SW 1271 (cell line): ENCODE data around the gene IFT25.

Experiments used
- DNase-seq, 2 experiments: peaks; one replicate each; lab custom pipeline; 2025; lab: John Stamatoyannopoulos, UW

The IFT25 gene

DNA sequence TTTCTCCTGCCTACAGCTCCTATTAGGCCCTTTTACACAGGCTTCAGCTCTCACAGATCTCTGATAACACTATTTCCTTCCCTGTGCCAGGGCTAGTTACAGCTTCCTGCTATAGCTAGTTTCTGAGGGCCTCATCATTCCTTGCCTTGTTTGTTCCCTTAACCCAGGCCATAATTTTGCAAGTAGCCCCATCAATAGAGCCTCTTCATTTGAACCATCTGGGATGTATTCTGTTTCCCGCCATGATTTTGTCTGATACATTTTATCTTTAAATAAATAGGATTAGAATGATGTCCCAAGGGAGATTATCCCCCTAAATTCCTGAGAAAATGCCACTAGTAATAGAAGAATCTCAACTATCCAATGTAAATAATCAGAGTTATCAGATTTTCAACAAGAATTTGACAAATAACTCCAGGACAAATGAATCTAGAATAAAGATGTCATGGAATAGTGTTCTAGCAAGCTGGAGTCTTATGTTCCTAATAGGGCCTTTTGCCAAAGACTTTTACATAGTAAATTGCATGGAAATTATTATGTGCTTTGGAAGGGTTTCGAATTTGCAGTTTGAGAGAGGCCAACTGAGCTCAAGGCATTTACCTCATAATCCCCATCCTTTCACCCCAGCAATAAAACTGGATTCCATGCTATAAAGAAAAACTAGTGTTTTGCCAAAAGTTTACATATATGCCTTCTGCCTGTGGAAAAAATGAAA is 16.1 kb downstream of the IFT25 start:
- DNase-seq = no peak

DNA sequence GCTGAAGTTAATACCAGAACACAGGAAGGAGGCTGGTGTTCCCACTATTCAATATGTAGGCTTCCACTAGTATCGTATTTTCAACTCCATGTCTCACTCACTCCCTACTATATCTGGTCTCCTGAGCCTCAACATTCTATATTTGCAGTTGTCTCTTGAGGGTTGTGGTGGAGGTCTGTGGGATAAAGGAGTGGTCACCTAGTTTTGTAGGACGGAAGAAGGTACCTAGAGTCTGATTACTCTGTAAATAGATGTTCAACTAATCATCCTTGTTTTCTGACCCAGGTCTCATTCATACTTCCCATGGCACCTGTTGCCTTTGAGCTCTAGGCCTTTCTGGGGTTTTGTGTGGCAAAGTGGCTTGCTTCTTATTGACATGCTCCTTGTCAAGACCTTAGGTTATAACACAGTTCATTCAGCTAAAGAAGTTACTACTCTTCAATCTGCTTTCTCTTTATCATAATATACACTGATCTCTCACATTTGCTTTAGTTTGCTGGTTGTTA is 18.1 kb downstream of the IFT25 start:
- no peak for DNase-seq

DNA sequence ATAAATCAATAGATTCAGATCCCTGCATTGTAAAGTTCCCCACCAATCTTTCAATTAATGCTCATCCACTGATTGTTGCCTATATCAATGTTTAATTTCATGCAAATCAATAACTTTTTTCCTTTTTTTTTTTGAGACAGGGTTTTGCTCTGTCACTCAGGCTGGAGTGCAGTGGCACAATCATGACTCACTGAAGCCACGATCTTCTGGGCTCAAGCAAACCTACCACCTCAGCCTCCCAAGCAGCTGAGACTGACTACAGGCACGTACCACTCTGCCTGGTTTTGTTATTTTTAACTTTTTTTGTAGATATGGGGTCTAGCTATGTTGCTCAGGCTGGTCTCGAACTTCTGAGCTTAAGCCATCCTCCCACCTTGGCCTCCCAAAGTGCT is 25.8 kb downstream of the IFT25 start:
- DNase-seq = no peak

DNA sequence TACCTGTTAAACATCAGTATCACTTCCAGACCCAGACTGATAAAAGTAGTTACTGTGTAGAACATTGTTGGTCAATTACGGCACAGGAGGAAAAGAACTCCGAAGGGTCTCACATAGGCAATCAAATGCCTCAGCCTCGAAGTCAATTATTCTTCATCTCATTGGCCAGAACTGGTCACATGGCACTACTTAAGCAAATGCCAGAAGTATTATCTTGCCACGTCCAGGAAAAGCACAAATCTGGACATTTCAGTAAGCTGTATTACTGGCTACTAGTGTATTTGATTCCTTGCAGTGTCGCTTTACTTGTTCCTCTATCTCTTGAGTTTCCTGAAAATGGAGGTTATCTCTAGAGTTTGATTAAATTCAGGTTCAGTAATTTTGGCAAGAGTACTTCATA is 27.2 kb downstream of the IFT25 start:
- no peak for DNase-seq

DNA sequence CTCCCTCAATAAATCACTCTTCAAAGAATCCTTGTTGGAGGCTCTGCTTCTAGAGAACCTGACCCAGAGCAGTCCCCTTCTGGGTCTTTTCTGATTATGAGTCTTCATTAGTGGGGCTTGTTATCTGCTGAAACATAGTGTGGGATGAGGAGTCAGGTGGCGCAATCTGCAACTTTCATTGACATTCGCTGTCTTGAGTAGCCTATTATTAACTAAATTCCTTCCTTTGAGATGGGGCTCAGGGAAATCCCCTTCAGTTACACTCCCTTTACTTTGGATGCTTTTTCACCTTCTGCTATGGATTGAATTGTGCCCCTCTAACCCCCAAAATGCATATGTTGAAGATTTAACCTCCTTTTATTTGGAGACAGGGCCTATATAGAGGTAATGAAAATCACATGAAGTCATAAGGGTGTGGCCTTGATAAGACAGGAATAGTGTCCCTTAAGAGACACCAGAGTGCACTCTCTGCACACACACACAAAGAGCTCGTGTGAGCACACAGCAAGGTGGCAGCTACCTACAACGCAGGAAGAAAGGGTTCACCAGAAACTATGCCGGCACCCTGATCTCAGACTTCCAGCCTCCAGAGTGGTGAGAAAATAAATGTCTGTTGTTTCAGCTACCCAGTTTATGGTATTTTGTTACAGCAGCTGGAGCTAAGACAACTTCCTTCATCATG is 32.0 kb downstream of the IFT25 start:
- no peak for DNase-seq

DNA sequence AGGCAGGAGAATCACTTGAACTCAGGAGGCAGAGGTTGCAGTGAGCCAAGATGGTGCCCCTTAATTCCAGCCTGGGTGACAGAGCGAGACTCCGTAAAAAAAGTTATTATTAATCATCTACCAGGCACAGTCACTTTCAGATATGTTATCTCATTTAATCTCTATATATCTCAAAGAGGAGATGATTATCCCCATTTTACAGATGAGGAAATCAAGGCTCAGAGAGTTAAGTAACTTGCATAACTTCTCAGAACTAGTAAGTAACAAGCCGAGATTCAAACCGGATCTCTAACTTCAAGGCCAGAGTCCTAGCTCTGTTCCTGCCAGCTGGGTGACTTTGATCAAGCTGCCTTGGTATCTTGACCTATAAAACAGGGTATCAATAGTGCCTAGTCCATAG is 34.1 kb downstream of the IFT25 start:
- DNase-seq = no peak

DNA sequence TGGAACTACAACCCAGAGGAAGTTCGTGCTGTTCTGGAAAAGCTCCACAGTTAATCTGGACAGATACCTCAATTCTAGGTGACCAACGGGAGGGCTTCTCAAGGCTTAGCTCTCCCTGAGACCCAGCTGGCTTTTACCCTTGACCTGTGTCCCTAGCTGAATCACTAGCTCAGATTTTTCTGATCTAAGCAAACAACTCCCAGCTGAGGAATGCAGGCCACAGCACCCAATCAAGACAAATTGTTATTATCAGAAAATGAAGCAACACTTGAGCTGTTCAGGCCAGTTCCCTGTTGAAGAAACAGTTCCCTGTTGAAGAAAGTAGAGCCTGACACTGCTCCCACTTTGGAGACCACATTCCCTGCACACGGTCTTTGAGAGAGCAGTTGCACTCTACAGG is 35.6 kb downstream of the IFT25 start:
- no peak for DNase-seq

DNA sequence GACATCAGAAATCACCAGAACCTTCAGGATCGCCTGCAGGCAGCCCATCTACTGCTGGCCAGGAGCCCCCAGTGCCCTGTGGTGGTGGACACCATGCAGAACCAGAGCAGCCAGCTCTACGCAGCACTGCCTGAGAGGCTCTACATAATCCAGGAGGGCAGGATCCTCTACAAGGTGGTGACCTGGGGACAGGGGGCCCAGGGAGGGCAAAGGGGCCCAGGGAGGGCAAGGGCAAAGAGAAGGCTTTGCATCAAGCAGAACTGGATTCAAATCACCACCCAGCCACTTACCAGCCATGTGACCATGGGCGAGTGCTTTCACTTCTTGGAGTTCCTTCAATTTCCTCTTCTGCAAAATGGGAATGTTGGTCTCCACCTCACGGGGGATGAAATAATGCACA is 39.4 kb downstream of the IFT25 start:
- DNase-seq = no peak

DNA sequence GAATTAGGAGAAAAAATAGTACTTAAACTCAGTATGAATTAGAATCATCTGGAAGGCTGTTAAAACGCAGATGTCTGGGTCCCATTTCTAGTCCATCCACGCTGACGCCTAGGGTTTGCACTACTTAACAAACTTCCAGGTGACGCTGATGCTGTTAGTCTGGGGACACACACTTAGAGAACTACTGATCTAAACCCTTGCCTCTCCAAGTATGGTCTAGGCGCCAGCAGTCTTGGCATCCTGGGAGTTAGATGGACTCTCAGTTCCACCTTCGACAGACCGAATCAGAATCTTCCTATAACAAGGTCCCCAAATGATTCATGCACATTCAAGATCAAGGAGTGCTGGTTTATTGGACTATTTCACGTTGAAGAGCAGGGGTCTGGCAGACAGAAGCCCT is 40.0 kb downstream of the IFT25 start:
- DNase-seq = no peak

DNA sequence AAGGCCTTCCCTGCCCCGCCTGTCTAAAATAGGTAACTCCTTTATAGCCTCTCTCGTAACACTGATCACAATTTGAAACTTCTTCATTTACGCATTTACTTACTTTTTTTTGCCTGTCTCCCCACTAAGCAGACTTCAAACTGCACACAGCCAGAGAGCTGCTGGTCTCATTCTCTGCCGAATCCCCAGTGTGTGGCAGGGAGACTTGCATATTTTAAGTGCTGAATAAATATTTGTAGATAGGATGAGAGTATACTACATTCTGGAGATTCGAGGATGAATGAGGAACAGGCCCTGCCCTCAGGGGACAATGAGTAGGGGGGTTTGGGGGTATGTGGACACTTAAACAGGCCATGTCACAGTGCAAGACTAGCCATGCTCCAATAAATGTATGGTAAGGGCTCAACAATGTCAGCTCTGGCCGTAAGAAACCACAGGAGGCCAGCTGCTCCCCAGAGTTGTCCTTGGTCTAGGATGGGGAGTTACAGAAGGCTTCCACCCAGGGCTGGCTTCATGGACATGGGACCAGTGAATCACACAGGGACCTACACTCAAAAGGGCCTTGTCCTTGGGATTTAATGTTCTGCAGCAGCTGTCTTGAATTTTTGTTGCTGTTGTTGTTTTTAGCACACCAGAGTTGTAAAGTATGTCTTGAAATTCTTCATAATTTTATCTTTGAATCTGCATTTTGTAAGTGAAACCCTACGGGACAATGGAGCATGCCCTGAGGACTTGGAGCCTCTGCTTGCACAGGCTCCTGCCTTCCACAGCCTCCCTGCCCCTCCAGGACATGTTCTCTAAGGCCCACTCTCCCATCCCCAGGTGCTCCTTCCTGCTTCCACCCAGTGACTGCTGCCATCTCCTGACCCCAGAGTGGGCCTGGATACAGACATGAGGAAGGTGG is 43.0 kb downstream of the IFT25 start:
- no peak for DNase-seq

DNA sequence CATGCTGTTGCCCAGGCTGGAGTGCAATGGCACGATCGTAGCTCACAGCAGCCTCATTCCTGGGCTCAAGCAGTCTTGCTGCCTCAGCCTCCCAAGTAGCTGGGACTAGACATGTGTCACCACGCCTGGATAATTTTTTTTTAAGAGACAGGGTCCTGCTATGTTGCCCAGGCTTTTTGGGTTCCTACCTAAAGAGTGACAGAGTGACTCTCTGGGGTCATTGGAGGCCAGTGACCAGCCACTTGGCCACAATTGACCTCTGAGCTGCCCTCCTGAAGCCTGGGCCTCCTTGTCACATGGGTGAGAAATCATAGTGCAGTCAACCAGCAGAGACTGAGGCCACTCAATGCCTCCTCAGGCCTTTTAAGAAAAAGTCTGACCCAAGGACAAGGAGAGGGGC is 45.8 kb downstream of the IFT25 start:
- no peak for DNase-seq

DNA sequence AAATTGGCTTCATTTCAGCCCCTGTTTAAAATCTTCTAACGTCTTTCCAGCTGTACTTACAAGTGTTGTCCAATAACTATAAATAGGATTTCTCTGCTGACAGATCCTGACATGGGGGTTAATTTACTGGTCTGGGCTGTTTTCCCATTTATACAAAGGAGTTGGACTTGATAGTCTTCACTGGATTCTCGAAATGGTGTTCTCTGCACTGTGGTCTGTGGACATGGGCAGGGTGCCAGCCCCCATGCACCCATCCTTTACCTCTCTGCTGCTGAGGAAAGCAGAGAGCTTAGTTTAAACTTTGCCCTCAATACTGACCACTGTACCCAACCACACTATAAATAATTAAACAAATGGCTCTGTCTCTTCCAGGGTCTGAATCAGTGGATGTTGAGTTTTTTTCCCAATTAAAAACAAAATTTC is 46.3 kb downstream of the IFT25 start:
- DNase-seq = no peak

DNA sequence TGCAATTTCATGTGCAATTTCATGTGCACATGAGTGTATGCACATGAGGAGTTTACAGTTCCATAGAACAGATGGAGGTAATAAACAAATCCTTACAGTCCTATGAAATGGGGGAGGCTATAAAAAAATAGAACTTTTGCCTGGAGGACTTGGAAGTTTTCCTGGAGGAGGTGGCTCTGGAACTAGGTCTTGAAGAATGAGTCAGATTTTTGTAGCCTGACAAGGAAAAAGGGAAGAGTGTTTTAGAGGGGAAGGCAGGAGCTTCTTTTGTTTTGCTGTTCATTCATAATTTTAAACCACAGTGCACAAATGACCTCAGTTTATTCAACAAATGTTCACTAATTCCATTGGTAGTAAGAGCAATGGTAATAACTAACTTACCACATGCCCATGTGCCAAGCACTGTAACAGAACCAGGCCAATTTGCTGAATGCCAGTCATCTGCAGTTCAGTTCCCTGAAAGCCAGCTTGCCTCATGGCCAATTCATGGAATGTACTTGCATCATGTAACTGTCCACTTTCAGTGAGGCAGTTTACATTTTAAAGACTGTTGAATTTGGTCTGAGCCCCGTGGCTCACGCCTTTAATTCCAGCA is 48.8 kb downstream of the IFT25 start:
- DNase-seq = no peak

DNA sequence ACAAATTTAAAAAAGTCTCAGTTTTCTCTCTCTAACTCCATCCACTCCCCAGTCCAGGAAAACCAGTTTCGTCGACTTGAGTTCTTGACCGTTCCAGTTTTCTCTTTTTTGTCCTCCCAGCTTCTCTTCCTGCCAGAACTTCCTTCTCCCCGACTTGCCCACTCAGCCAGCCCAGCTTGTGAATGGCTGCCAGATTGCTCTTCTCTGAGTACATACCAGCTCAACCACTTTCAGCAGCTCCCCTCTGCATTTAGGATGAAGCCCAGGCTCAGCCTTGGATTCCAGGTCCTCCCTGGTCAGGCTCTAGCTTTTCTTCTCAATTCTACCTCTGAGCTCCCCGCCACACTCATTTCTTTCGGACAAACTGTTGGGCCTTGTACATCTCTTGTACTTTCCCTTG is 50.1 kb downstream of the IFT25 start:
- DNase-seq = no peak

DNA sequence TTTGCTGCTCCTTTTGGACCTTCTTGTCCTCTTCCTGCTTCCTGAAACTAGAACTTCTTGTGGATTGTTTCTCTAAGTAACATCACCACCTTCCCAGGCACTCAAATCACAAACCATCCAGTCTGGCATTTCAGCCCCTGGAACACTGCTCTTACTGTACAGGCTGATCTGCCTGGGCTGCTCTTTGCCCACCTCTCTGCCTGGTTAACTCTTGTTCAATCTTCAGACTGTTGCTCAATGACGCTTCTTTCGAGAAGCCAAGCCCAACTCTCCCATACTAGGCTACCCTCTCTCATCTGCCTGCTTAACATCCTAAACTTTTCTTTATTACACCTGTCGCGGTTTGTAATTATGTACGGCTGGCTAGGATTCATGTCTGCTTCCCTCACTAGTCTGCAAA is 50.9 kb downstream of the IFT25 start:
- no peak for DNase-seq

DNA sequence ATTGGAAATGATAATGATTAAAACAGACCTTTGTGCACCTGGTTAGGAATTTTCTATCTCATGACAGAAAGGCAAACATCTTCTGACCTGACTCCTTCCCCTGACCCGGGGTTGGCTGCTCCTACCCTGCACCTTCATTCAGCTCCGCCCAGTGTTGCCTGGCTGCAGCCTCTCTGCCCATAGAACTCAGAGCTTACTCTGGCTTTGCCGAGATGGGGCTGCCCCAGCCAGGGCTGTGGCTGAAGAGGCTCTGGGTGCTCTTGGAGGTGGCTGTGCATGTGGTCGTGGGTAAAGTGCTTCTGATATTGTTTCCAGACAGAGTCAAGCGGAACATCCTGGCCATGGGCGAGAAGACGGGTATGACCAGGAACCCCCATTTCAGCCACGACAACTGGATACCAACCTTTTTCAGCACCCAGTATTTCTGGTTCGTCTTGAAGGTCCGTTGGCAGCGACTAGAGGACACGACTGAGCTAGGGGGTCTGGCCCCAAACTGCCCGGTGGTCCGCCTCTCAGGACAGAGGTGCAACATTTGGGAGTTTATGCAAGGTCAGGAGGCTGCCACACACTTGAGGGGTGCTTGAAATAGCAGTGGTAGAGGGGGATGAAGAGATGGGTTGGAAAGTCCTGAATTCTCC is 51.4 kb downstream of the IFT25 start, which contains the start of gene DIO1:
Gene DIO1, plus strand, starts transcription at position 189 of the 638 bp plus-strand sequence. Its CDS starts 24 bp downstream, at position 213.
- no peak for DNase-seq

DNA sequence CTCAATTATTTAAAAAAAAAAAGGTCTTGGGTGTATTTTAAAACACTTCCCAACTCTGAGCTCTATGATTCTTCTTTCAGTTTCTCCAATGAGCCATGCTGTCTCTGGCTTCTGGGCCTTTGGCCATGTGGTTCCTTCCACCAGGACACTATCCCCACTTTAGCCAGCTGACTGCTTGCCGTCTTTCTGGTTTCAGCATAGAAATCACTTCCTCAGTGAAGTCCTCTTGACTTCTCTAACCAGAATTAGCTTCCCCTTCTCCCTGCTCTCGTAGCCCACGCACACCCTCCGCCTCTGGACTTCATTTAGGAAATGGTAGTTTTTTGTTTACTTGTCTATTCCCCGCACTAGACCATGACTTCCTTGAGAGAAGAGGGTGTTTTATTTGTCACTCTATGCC is 52.6 kb downstream of the IFT25 start:
- DNase-seq = no peak

DNA sequence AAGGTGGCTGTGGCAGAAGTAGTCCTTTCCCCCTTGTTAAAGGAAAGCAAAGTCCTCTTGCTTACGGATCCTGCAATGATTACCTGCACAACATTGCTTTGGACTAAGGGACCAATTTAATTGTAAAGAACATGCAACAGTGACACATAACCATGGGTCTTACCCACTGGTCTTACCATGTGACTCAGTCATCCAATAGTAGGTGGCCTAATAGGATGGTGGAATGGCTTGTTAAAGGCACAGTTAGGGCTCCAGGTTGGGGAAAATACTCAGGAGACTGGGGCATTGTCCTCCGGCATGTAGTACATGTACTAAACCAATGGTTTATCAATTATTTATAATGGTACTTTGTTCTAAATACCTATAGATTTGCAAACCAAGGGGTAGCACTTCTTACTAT is 53.8 kb downstream of the IFT25 start:
- no peak for DNase-seq

DNA sequence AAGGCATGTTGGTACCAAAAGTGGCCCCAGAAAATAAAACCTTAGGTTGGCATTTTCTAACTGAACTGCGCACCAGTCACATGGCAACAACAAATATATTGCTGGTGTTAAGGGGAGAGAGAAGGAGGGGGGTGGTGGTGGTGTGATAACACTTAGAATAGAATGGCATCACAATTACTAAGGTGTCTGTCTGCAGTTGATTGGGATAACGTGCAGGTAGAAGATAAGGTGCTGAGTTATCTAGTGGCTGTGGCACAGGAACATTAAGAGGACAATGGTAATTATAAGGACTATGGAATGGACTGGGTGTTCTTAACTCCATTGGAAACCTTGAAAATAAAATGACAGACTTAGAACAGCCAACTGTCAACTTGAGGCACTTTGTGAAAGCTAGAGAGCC is 54.5 kb downstream of the IFT25 start:
- DNase-seq = no peak

DNA sequence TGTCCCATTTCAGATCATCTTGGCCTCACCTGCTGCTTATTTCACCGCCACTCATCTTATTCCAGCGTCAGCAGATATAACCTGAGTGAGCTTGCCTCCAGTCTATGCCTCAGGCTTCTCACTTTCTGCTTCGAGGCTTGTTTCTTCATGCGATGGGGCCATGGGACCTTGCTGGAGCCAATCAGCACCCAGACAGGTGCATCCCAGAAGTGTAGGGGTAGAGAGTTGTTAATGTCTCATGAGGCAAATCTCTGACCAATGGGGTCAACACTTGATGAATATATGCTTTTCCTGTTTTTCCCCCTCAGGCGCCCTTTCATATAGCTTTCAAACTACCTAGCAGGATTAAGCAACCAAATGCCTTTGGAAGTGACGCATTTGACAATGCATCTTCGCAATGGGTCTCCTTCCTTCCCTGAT is 55.0 kb downstream of the IFT25 start:
- DNase-seq = no peak
